ENCODE data around the gene DCLRE1C. TPM values are rescaled to one million over a fixed set of nuclear protein-coding genes. Genes with fewer than 3 reads are reported as not detected.
"Not testable (repeated sequence)": the region's sequence is repeated elsewhere in the genome, so short reads cannot be mapped to it uniquely, and the experiment has no call there.

Gene DCLRE1C
- total RNA-seq, 2 experiments from 2014 or later: 50.2 to 81.3 TPM

DNA sequence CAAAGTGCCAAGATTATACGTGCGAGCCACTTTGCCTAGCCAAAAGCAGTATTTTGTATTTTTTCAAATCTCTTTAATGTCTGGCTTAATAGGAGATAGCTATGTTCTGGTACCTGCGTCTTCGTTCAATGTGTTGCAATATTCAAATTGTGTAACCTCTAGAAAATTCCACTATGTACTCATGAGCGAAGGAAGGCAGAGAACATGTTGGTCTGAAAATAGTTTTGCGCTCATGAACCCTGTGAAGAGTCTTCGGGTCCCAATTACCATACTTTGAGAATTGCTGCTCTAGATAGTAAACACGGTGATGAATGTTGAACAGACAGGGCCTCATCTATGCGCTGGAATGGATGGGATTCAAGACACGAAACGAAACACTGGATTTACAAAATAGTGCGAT, 78.0 kb downstream of the DCLRE1C start:
- Histone ChIP-seq H4K20me1 (ENCODE audit: insufficient read depth, low read length) (peaks cover 9% of the 10 kb centered on the region; the same call in 1 of the 2 replicates), H3K9me2 (ENCODE audit: insufficient read depth, low read length) (no peaks in the 10 kb centered on the region), H3K36me3 (ENCODE audit: insufficient read depth, low read length) (peaks cover 39% of the 10 kb centered on the region), H3K9me3 (ENCODE audit: low read length) (no peaks in the 10 kb centered on the region), H3K79me2 (ENCODE audit: insufficient read depth, low read depth, low read length) (peaks cover 39% of the 10 kb centered on the region), H3K4me3 (ENCODE audit: low read depth, low read length, poor library complexity, severe bottlenecking) (no peak overlapping the region), H3K4me1 (ENCODE audit: insufficient read depth, low read length, poor library complexity, severe bottlenecking) (peaks cover 28% of the 10 kb centered on the region), H3K4me2 (ENCODE audit: low read length) (no peak overlapping the region), H2AFZ (ENCODE audit: low read length) (no peak overlapping the region), H3K27ac (ENCODE audit: low read depth, low read length, poor library complexity, severe bottlenecking) (no peak overlapping the region)
- CTCF ChIA-PET (ENCODE audit: unreplicated experiment): no interaction called here
- no TSS peak for BruUV-seq (replicated peaks)
- DNase-seq (ENCODE audit: low spot score): no peak
- POLR2A ChIA-PET: interaction anchor here (1.0 kb wide), 1 partner anchor 135 kb away, joined by 3 read pairs; no protein-coding TSS in a partner anchor
- TF ChIP-seq, protein P1, sequence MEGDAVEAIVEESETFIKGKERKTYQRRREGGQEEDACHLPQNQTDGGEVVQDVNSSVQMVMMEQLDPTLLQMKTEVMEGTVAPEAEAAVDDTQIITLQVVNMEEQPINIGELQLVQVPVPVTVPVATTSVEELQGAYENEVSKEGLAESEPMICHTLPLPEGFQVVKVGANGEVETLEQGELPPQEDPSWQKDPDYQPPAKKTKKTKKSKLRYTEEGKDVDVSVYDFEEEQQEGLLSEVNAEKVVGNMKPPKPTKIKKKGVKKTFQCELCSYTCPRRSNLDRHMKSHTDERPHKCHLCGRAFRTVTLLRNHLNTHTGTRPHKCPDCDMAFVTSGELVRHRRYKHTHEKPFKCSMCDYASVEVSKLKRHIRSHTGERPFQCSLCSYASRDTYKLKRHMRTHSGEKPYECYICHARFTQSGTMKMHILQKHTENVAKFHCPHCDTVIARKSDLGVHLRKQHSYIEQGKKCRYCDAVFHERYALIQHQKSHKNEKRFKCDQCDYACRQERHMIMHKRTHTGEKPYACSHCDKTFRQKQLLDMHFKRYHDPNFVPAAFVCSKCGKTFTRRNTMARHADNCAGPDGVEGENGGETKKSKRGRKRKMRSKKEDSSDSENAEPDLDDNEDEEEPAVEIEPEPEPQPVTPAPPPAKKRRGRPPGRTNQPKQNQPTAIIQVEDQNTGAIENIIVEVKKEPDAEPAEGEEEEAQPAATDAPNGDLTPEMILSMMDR (conservative IDR thresholded peaks at IDR 0.05; ENCODE audit: low read length): no peak
- no peak for TF ChIP-seq EZH2phosphoT487 (IDR thresholded peaks at IDR 0.05; ENCODE audit: borderline replicate concordance, low read depth, low read length)
- intact Hi-C loops (cut with micrococcal nuclease; ENCODE audit: unreplicated experiment): loop anchor here (5.0 kb wide), 2 partner anchors 221 to 274 kb away; partner anchors contain the start of gene RPP38

DNA sequence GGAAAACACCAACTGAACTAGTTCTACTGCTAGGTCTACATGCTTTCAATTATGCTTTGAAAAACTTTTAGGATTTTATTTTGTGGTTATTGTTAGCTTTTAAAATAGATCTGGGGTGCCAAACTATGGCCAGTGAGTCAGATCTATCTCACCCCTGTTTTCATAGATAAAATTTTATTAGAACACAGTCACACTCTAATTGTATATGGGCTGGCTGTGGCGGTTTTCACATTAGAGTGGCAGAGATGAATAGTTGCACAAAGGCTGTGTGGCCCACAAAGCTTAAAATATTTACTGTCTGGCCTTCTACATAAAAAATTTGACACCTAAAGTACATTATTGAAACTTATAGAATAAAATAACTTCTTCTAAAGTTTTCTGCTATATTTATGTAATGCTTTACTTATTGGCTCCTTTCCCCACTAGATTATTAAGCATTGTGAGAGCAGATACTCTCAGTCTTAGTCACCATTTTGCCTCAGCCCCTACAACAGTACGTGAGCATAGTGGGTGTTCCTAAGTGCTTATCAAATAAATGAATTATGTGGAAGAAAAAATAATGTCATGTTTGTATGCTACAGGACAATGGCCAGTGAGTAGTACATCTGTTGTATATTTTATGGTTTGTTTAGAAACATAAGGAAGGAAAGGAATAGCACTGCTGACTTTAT, 80.7 kb downstream of the DCLRE1C start:
- BruUV-seq (replicated peaks): no TSS peak
- Histone ChIP-seq H3K9me3 (ENCODE audit: low read length) (no peaks in the 10 kb centered on the region), H2AFZ (ENCODE audit: low read length) (no peak overlapping the region), H3K36me3 (ENCODE audit: insufficient read depth, low read length) (peaks cover 60% of the 10 kb centered on the region), H3K27ac (ENCODE audit: low read depth, low read length, poor library complexity, severe bottlenecking) (no peak overlapping the region), H3K4me3 (ENCODE audit: low read depth, low read length, poor library complexity, severe bottlenecking) (no peak overlapping the region), H3K4me1 (ENCODE audit: insufficient read depth, low read length, poor library complexity, severe bottlenecking) (peaks cover 17% of the 10 kb centered on the region), H3K79me2 (ENCODE audit: insufficient read depth, low read depth, low read length) (peaks cover 17% of the 10 kb centered on the region), H3K9me2 (ENCODE audit: insufficient read depth, low read length) (no peaks in the 10 kb centered on the region), H4K20me1 (ENCODE audit: insufficient read depth, low read length) (no peaks in the 10 kb centered on the region; the same call in 1 of the 2 replicates), H3K4me2 (ENCODE audit: low read length) (no peak overlapping the region)
- intact Hi-C loops (cut with micrococcal nuclease; ENCODE audit: unreplicated experiment): no loop called here
- DNase-seq (ENCODE audit: low spot score): no peak
- TF ChIP-seq EZH2phosphoT487 (IDR thresholded peaks at IDR 0.05; ENCODE audit: borderline replicate concordance, low read depth, low read length): no peak
- TF ChIP-seq, protein P1 (conservative IDR thresholded peaks at IDR 0.05; ENCODE audit: low read length): no peak
- POLR2A ChIA-PET: interaction anchor here (0.6 to 1.4 kb wide), 4 partner anchors 10 to 354 kb away, joined by 3 to 4 read pairs (median 3); no protein-coding TSS in a partner anchor
- CTCF ChIA-PET (ENCODE audit: unreplicated experiment): no interaction called here

DNA sequence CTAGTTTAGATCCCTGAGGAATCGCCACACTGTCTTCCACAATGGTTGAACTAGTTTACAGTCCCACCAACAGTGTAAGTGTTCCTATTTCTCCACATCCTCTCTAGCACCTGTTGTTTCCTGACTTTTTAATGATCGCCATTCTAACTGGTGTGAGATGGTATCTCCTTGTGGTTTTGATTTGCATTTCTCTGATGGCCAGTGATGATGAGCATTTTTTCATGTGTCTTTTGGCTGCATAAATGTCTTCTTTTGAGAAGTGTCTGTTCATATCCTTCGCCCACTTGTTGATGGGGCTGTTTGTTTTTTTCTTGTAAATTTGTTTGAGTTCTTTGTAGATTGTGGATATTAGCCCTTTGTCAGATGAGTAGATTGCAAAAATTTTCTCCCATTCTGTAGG, 89.0 kb downstream of the DCLRE1C start:
- H3K4me2 ChIP-seq (ENCODE audit: low read length); H3K27ac ChIP-seq (ENCODE audit: low read depth, low read length, poor library complexity, severe bottlenecking); DNase-seq (ENCODE audit: low spot score); H3K9me2 ChIP-seq (ENCODE audit: insufficient read depth, low read length); H4K20me1 ChIP-seq (ENCODE audit: insufficient read depth, low read length); H3K4me3 ChIP-seq (ENCODE audit: low read depth, low read length, poor library complexity, severe bottlenecking); H3K79me2 ChIP-seq (ENCODE audit: insufficient read depth, low read depth, low read length); H3K9me3 ChIP-seq (ENCODE audit: low read length); H2AFZ ChIP-seq (ENCODE audit: low read length); H3K4me1 ChIP-seq (ENCODE audit: insufficient read depth, low read length, poor library complexity, severe bottlenecking); POLR2A ChIA-PET; CTCF ChIA-PET (ENCODE audit: unreplicated experiment): not testable (repeated sequence)
- TSS peak; percentile 55 for BruUV-seq (replicated peaks)
- H3K36me3 ChIP-seq (ENCODE audit: insufficient read depth, low read length): peaks cover 76% of the 10 kb centered on the region
- intact Hi-C loops (cut with micrococcal nuclease; ENCODE audit: unreplicated experiment): loop anchor here (5.0 kb wide), 1 partner anchor 47 kb away; no protein-coding TSS in a partner anchor

DNA sequence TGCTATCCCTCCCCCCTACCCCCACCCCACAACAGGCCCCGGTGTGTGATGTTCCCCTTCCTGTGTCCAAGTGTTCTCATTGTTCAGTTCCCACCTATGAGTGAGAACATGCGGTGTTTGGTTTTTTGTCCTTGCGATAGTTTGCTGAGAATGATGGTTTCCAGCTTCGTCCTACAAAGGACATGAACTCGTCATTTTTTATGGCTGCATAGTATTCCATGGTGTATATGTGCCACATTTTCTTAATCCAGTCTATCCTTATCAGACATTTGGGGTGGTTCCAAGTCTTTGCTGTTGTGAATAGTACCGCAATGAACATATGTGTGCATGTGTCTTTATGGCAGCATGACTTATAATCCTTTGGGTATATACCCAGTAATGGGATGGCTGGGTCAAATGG, 89.4 kb downstream of the DCLRE1C start:
- H3K9me3 ChIP-seq (ENCODE audit: low read length); H3K9me2 ChIP-seq (ENCODE audit: insufficient read depth, low read length); H3K27ac ChIP-seq (ENCODE audit: low read depth, low read length, poor library complexity, severe bottlenecking); H3K4me2 ChIP-seq (ENCODE audit: low read length); H4K20me1 ChIP-seq (ENCODE audit: insufficient read depth, low read length); H2AFZ ChIP-seq (ENCODE audit: low read length); BruUV-seq (replicated peaks); CTCF ChIA-PET (ENCODE audit: unreplicated experiment); H3K4me1 ChIP-seq (ENCODE audit: insufficient read depth, low read length, poor library complexity, severe bottlenecking); H3K4me3 ChIP-seq (ENCODE audit: low read depth, low read length, poor library complexity, severe bottlenecking); DNase-seq (ENCODE audit: low spot score); POLR2A ChIA-PET; H3K79me2 ChIP-seq (ENCODE audit: insufficient read depth, low read depth, low read length): not testable (repeated sequence)
- intact Hi-C loops (cut with micrococcal nuclease; ENCODE audit: unreplicated experiment): loop anchor here (5.0 kb wide), 1 partner anchor 48 kb away; no protein-coding TSS in a partner anchor
- H3K36me3 ChIP-seq (ENCODE audit: insufficient read depth, low read length): peaks cover 75% of the 10 kb centered on the region

All from OCI-LY7 (cell line).